ENCODE results near the gene CNTNAP5.

DNA sequence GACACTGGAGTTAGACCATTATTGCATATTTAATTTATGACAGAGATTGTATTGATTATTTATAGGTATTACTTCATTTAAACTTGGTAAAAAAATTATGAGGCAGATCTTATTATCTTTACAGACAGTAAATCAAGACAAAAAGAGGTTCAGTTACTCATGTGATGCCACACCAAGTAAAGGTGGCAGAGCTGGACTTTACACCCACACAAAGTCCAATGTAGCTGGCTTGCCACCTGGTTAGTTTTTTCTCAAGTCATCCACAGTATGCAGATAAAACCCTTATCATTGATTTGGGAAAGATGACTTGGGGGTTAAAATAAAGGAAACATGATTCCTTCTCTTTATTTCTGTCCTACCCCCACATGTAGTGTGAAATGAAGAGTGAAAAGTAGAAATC, 137.2 kb downstream of the CNTNAP5 start:
- TF ChIP-seq POLR2AphosphoS5 (IDR thresholded peaks at IDR 0.05; ENCODE audit: borderline replicate concordance, low read depth, low read length) (no peak), FOXP2 (optimal IDR thresholded peaks at IDR 0.05; ENCODE audit: control extremely low read depth, extremely low read length, insufficient read depth) (no peak)
